ENCODE results near the gene MAP1LC3C.

MAP1LC3C gene

GRCh38 chr1:241976229-241976628 is 22.7 kb downstream of the MAP1LC3C start:
- no peak overlapping the region for H3K4me3 ChIP-seq (replicated peaks; ENCODE audit: low read depth, low read length)
- H3K36me3 ChIP-seq (ENCODE audit: control insufficient read depth, insufficient read depth, low read length) = no peaks in the 10 kb centered on the region
- H3K27me3 ChIP-seq (replicated peaks; ENCODE audit: control insufficient read depth, insufficient read depth, low read length) = no peaks in the 10 kb centered on the region
- TF ChIP-seq CTCF (IDR thresholded peaks at IDR 0.05; ENCODE audit: insufficient read depth, low read length, poor library complexity, severe bottlenecking) = no peak
- DNase-seq (ENCODE audit: extremely low read depth, insufficient read length) = no peak

GRCh38 chr1:241972703-241973369 is 26.1 kb downstream of the MAP1LC3C start:
- Histone ChIP-seq H3K36me3 (ENCODE audit: control insufficient read depth, insufficient read depth, low read length) (no peaks in the 10 kb centered on the region), H3K4me3 (replicated peaks; ENCODE audit: low read depth, low read length) (no peak overlapping the region), H3K27me3 (replicated peaks; ENCODE audit: control insufficient read depth, insufficient read depth, low read length) (no peaks in the 10 kb centered on the region)
- DNase-seq (ENCODE audit: extremely low read depth, insufficient read length) = no peak
- no peak for TF ChIP-seq CTCF (IDR thresholded peaks at IDR 0.05; ENCODE audit: insufficient read depth, low read length, poor library complexity, severe bottlenecking)

- Histone ChIP-seq H3K36me3 (ENCODE audit: control insufficient read depth, insufficient read depth, low read length) (no peaks in the 10 kb centered on the region), H3K4me3 (replicated peaks; ENCODE audit: low read depth, low read length) (no peak overlapping the region), H3K27me3 (replicated peaks; ENCODE audit: control insufficient read depth, insufficient read depth, low read length) (no peaks in the 10 kb centered on the region)
- TF ChIP-seq CTCF (IDR thresholded peaks at IDR 0.05; ENCODE audit: insufficient read depth, low read length, poor library complexity, severe bottlenecking) = no peak
- DNase-seq (ENCODE audit: extremely low read depth, insufficient read length) = no peak
Measured at GRCh38 chr1:241968611-241969010, 30.3 kb downstream of the MAP1LC3C start.

GRCh38 chr1:241964550-241965282 is 34.2 kb downstream of the MAP1LC3C start:
- Histone ChIP-seq H3K36me3 (ENCODE audit: control insufficient read depth, insufficient read depth, low read length) (no peaks in the 10 kb centered on the region), H3K4me3 (replicated peaks; ENCODE audit: low read depth, low read length) (no peak overlapping the region), H3K27me3 (replicated peaks; ENCODE audit: control insufficient read depth, insufficient read depth, low read length) (no peaks in the 10 kb centered on the region)
- DNase-seq (ENCODE audit: extremely low read depth, insufficient read length) = no peak
- TF ChIP-seq CTCF (IDR thresholded peaks at IDR 0.05; ENCODE audit: insufficient read depth, low read length, poor library complexity, severe bottlenecking) = no peak

- DNase-seq (ENCODE audit: extremely low read depth, insufficient read length) = no peak
- Histone ChIP-seq H3K27me3 (replicated peaks; ENCODE audit: control insufficient read depth, insufficient read depth, low read length) (no peaks in the 10 kb centered on the region), H3K36me3 (ENCODE audit: control insufficient read depth, insufficient read depth, low read length) (no peaks in the 10 kb centered on the region), H3K4me3 (replicated peaks; ENCODE audit: low read depth, low read length) (no peak overlapping the region)
- TF ChIP-seq CTCF (IDR thresholded peaks at IDR 0.05; ENCODE audit: insufficient read depth, low read length, poor library complexity, severe bottlenecking) = no peak
Measured at GRCh38 chr1:241963722-241964121, 35.2 kb downstream of the MAP1LC3C start.
